Hepatocyte (in vitro differentiated cells): ENCODE results near the gene USP24. TPM values are rescaled to one million over a fixed set of nuclear protein-coding genes. Genes with fewer than 3 reads are reported as not detected.
"Not testable (repeated sequence)": the region's sequence is repeated elsewhere in the genome, so short reads cannot be mapped to it uniquely, and the experiment has no call there.

ENCODE experiments used
- DNase-seq: peaks from one replicate; pipeline ENCODE4 v3.0.0-alpha.2; 2016; ENCODE audit warnings: low spot score
- H2AFZ ChIP-seq: fragments of 200-600 bp; sonication (generic); 2 replicates; pipeline ENCODE4 v1.6.0; 2016; ENCODE audit warnings: antibody characterized with exemption, mild to moderate bottlenecking
- H3K27ac ChIP-seq: fragments of 200-600 bp; sonication (generic); 2 replicates; pipeline ENCODE4 v1.5.1; 2016; ENCODE audit warnings: mild to moderate bottlenecking
- H3K27me3 ChIP-seq: fragments of 200-600 bp; sonication (generic); 2 replicates; pipeline ENCODE4 v1.6.1; 2016
- H3K36me3 ChIP-seq: fragments of 200-600 bp; sonication (generic); replicated peaks from 2 replicates; pipeline ENCODE4 v1.5.1; 2016; ENCODE audit warnings: low read depth; ENCODE audit not compliant: insufficient read depth
- H3K4me1 ChIP-seq: fragments of 200-600 bp; sonication (generic); 2 replicates; pipeline ENCODE4 v1.5.1; 2016; ENCODE audit warnings: mild to moderate bottlenecking, moderate library complexity; ENCODE audit not compliant: insufficient read depth
- H3K4me2 ChIP-seq: fragments of 200-600 bp; sonication (generic); 2 replicates; pipeline ENCODE4 v1.6.0; 2016
- H3K4me3 ChIP-seq: fragments of 200-600 bp; sonication (generic); 2 replicates; pipeline ENCODE4 v1.5.1; 2016; ENCODE audit warnings: mild to moderate bottlenecking
- H3K79me2 ChIP-seq: fragments of 200-600 bp; sonication (generic); 2 replicates; pipeline ENCODE4 v1.6.0; 2017; ENCODE audit warnings: mild to moderate bottlenecking
- H3K9me2 ChIP-seq: fragments of 200-600 bp; sonication (generic); replicated peaks from 2 replicates; pipeline ENCODE4 v1.6.0; 2017; ENCODE audit warnings: mild to moderate bottlenecking; ENCODE audit not compliant: insufficient read depth
- H3K9me3 ChIP-seq: fragments of 200-600 bp; sonication (generic); 2 replicates; pipeline ENCODE4 v1.5.1; 2016; ENCODE audit warnings: low read depth, mild to moderate bottlenecking
- H4K20me1 ChIP-seq: fragments of 200-600 bp; sonication (generic); 2 replicates; pipeline ENCODE4 v1.6.0; 2016; ENCODE audit warnings: mild to moderate bottlenecking; ENCODE audit not compliant: insufficient read depth, poor library complexity, severe bottlenecking
- CTCF ChIP-seq: fragments of 200-600 bp; sonication (generic); IDR thresholded peaks from 2 replicates; pipeline ENCODE4 v1.5.1; 2016; ENCODE audit warnings: antibody characterized with exemption, mild to moderate bottlenecking; ENCODE audit not compliant: poor library complexity
- EZH2 ChIP-seq: fragments of 200-600 bp; sonication (generic); IDR thresholded peaks from 2 replicates; pipeline ENCODE4 v1.6.1; 2016; ENCODE audit warnings: antibody characterized with exemption, mild to moderate bottlenecking, borderline replicate concordance
- EZH2phosphoT487 ChIP-seq: fragments of 200-600 bp; sonication (generic); IDR thresholded peaks from one replicate; pipeline ENCODE4 v1.6.1; 2018; ENCODE audit warnings: antibody characterized with exemption, mild to moderate bottlenecking, low read depth, moderate library complexity; ENCODE audit not compliant: unreplicated experiment, severe bottlenecking
- WGBS: methylation state at CpG from one replicate; pipeline ENCODE4 v1.1.6; 2016; ENCODE audit warnings: low lambda C conversion rate; ENCODE audit errors: missing lambda C conversion rate; 5-methylcytosine and 5-hydroxymethylcytosine counted together
- polyA plus RNA-seq: library from polyadenylated mRNA; unstranded; fragments of >200 nt; fragmentation: Nextera tagmentation; extraction: Ambion mirVana; gene quantifications from 2 replicates; pipeline ENCODE4 v1.2.1, GENCODE V29; 2016
- total RNA-seq: library from RNA; depleted of rRNA; stranded (reverse); fragments of >200 nt; gene quantifications from 2 replicates; pipeline ENCODE4 v1.2.3, GENCODE V29; 2014

Gene USP24
- total and polyA plus RNA-seq, 2 experiments from 2014 or later, result 9.3 to 41.9 TPM

DNA sequence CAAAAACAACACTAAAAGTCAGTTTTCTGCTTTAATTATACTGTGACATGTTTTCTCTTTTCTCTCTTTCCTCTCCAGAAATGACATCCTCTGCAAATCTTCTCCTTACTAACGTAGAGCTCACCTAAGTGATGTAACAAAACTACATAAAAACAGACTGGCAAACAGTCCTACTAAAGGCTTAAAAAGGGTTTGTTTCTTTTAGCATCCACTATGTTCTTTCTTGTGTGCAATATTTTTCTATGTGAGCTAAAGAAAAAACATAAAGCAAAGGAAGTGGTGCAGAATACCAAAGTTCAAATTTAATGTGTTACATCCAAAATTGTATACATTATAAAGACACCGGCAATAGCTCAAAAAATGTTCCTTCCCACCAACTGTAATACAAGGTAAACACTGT lies 14.5 kb downstream of the USP24 start:
- DNase-seq, result no peak
- no peaks in the 10 kb centered on the region for H3K36me3 ChIP-seq
- H3K27ac ChIP-seq, result no peak overlapping the region
- H2AFZ ChIP-seq, result no peak overlapping the region
- H3K9me3 ChIP-seq, result no peaks in the 10 kb centered on the region
- 82% methylated on average over 2 of the region's 2 CpGs for WGBS
- peaks cover 36% of the 10 kb centered on the region for H4K20me1 ChIP-seq
- peaks cover 97% of the 10 kb centered on the region for H3K79me2 ChIP-seq
- TF ChIP-seq CTCF, result no peak
- TF ChIP-seq EZH2, result no peak
- TF ChIP-seq EZH2phosphoT487, result no peak
- H3K27me3 ChIP-seq, result no peaks in the 10 kb centered on the region
- H3K4me1 ChIP-seq, result peaks cover 10% of the 10 kb centered on the region
- H3K9me2 ChIP-seq, result no peaks in the 10 kb centered on the region
- H3K4me2 ChIP-seq, result no peak overlapping the region
- H3K4me3 ChIP-seq, result no peak overlapping the region

- H3K79me2 ChIP-seq, result peaks cover 97% of the 10 kb centered on the region
- not testable (repeated sequence) for H3K36me3 ChIP-seq, H3K27me3 ChIP-seq, H3K4me2 ChIP-seq, H2AFZ ChIP-seq, H3K9me3 ChIP-seq, H3K9me2 ChIP-seq, DNase-seq, H3K4me1 ChIP-seq, H3K27ac ChIP-seq, H3K4me3 ChIP-seq
- 91% methylated on average over 9 of the region's 9 CpGs for WGBS
- H4K20me1 ChIP-seq, result peaks cover 37% of the 10 kb centered on the region
These were observed 15.4 kb downstream of the USP24 start for GRCh38 chr1:55199735-55200134.

GRCh38 chr1:55198044-55198443 lies 17.1 kb downstream of the USP24 start:
- Histone ChIP-seq H3K9me3 (no peaks in the 10 kb centered on the region), H2AFZ (no peak overlapping the region), H3K27me3 (no peaks in the 10 kb centered on the region), H3K4me1 (peaks cover 4% of the 10 kb centered on the region), H3K36me3 (no peaks in the 10 kb centered on the region), H3K4me3 (no peak overlapping the region), H3K79me2 (peaks cover 97% of the 10 kb centered on the region), H3K4me2 (no peak overlapping the region), H4K20me1 (peaks cover 26% of the 10 kb centered on the region), H3K27ac (no peak overlapping the region), H3K9me2 (no peaks in the 10 kb centered on the region)
- WGBS, result 94% methylated on average over 4 of the region's 4 CpGs
- no peak for DNase-seq
- TF ChIP-seq EZH2, result no peak
- TF ChIP-seq CTCF, result no peak
- no peak for TF ChIP-seq EZH2phosphoT487

DNA sequence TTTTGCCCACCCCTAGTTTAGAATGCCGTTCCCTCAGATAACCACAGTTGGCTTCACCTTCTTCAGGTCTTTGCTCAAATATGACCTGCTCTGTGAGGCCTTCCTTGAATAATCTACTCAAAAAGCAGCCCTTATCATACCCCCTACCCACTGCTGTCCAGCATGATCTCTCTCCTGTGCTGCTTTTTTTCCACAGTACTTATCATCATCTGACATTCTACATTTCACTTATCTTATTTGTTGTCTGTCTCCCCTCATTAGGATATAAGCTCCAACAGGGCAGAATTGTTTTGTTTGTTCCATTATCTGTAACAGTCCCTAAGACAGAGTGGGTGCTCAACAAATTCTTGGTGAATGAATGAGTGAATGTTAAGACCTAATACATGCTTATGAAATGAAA lies 18.1 kb downstream of the USP24 start:
- 86% methylated on average over 1 of the region's 1 CpG for WGBS
- Histone ChIP-seq H3K9me3 (no peaks in the 10 kb centered on the region), H3K79me2 (peaks cover 98% of the 10 kb centered on the region), H3K4me3 (no peak overlapping the region), H3K27ac (no peak overlapping the region), H3K27me3 (no peaks in the 10 kb centered on the region), H3K9me2 (no peaks in the 10 kb centered on the region), H3K4me1 (peaks cover 4% of the 10 kb centered on the region), H4K20me1 (peaks cover 28% of the 10 kb centered on the region), H2AFZ (no peak overlapping the region), H3K36me3 (no peaks in the 10 kb centered on the region), H3K4me2 (no peak overlapping the region)
- TF ChIP-seq EZH2 (no peak), EZH2phosphoT487 (no peak), CTCF (no peak)
- no peak for DNase-seq
